Measurements from ENCODE around the gene TPM1. TPM values are rescaled to one million over a fixed set of nuclear protein-coding genes. Genes with fewer than 3 reads are reported as not detected.

Gene TPM1
- total RNA-seq, 1 donor from 2014 or later, result 106 TPM

GRCh38 chr15:63040954-63041353 lies 1.6 kb upstream of the TPM1 start:
- H3K27me3 Mint-ChIP-seq (ENCODE audit: unreplicated experiment), result peaks cover 23% of the 10 kb centered on the region
- H3K4me3 Mint-ChIP-seq (ENCODE audit: unreplicated experiment), result no peak overlapping the region
- H3K36me3 Mint-ChIP-seq (ENCODE audit: low read depth, unreplicated experiment), result no peaks in the 10 kb centered on the region
- no peak for DNase-seq (ENCODE audit: low spot score)
- TF ChIP-seq CTCF (IDR thresholded peaks at IDR 0.05; ENCODE audit: unreplicated experiment), result no peak
- H3K27ac Mint-ChIP-seq (ENCODE audit: unreplicated experiment), result no peak overlapping the region
- H3K4me1 Mint-ChIP-seq (ENCODE audit: unreplicated experiment), result peaks cover 17% of the 10 kb centered on the region
- H3K9me3 Mint-ChIP-seq (ENCODE audit: unreplicated experiment), result no peaks in the 10 kb centered on the region

- Mint-ChIP-seq H3K27ac (ENCODE audit: unreplicated experiment) (no peak overlapping the region), H3K27me3 (ENCODE audit: unreplicated experiment) (peaks cover 23% of the 10 kb centered on the region), H3K4me3 (ENCODE audit: unreplicated experiment) (peak overlapping the region; percentile 77), H3K4me1 (ENCODE audit: unreplicated experiment) (peaks cover 17% of the 10 kb centered on the region), H3K9me3 (ENCODE audit: unreplicated experiment) (no peaks in the 10 kb centered on the region), H3K36me3 (ENCODE audit: low read depth, unreplicated experiment) (no peaks in the 10 kb centered on the region)
- no peak for DNase-seq (ENCODE audit: low spot score)
- no peak for TF ChIP-seq CTCF (IDR thresholded peaks at IDR 0.05; ENCODE audit: unreplicated experiment)
These were observed 1.1 kb upstream of the TPM1 start for GRCh38 chr15:63041402-63041973.

- no peak for TF ChIP-seq CTCF (IDR thresholded peaks at IDR 0.05; ENCODE audit: unreplicated experiment)
- DNase-seq (ENCODE audit: low spot score), result no peak
- Mint-ChIP-seq H3K27ac (ENCODE audit: unreplicated experiment) (no peak overlapping the region), H3K4me1 (ENCODE audit: unreplicated experiment) (peaks cover 20% of the 10 kb centered on the region), H3K4me3 (ENCODE audit: unreplicated experiment) (peak overlapping the region; percentile 92), H3K27me3 (ENCODE audit: unreplicated experiment) (peaks cover 30% of the 10 kb centered on the region), H3K9me3 (ENCODE audit: unreplicated experiment) (no peaks in the 10 kb centered on the region), H3K36me3 (ENCODE audit: low read depth, unreplicated experiment) (no peaks in the 10 kb centered on the region)
These were observed 359 bp downstream of the TPM1 start for GRCh38 chr15:63042877-63043334.

- peaks cover 20% of the 10 kb centered on the region for H3K4me1 Mint-ChIP-seq (ENCODE audit: unreplicated experiment)
- TF ChIP-seq CTCF (IDR thresholded peaks at IDR 0.05; ENCODE audit: unreplicated experiment), result no peak
- no peaks in the 10 kb centered on the region for H3K9me3 Mint-ChIP-seq (ENCODE audit: unreplicated experiment)
- H3K27ac Mint-ChIP-seq (ENCODE audit: unreplicated experiment), result no peak overlapping the region
- no peaks in the 10 kb centered on the region for H3K36me3 Mint-ChIP-seq (ENCODE audit: low read depth, unreplicated experiment)
- DNase-seq (ENCODE audit: low spot score), result peak; percentile 26
- peaks cover 30% of the 10 kb centered on the region for H3K27me3 Mint-ChIP-seq (ENCODE audit: unreplicated experiment)
- H3K4me3 Mint-ChIP-seq (ENCODE audit: unreplicated experiment), result peak overlapping the region; percentile 92
These were observed 959 bp downstream of the TPM1 start for GRCh38 chr15:63043335-63044076.

- H3K27ac Mint-ChIP-seq (ENCODE audit: unreplicated experiment), result no peak overlapping the region
- H3K27me3 Mint-ChIP-seq (ENCODE audit: unreplicated experiment), result peaks cover 33% of the 10 kb centered on the region
- peak overlapping the region; percentile 89 for H3K4me3 Mint-ChIP-seq (ENCODE audit: unreplicated experiment)
- H3K9me3 Mint-ChIP-seq (ENCODE audit: unreplicated experiment), result no peaks in the 10 kb centered on the region
- TF ChIP-seq CTCF (IDR thresholded peaks at IDR 0.05; ENCODE audit: unreplicated experiment), result no peak
- no peak for DNase-seq (ENCODE audit: low spot score)
- H3K36me3 Mint-ChIP-seq (ENCODE audit: low read depth, unreplicated experiment), result peaks cover 3% of the 10 kb centered on the region
- peaks cover 25% of the 10 kb centered on the region for H3K4me1 Mint-ChIP-seq (ENCODE audit: unreplicated experiment)
These were observed 1.6 kb downstream of the TPM1 start for GRCh38 chr15:63044077-63044644.

Measured in endothelial cell (in vitro differentiated cells).